ENCODE results near the gene ROR1.

Gene ROR1

DNA sequence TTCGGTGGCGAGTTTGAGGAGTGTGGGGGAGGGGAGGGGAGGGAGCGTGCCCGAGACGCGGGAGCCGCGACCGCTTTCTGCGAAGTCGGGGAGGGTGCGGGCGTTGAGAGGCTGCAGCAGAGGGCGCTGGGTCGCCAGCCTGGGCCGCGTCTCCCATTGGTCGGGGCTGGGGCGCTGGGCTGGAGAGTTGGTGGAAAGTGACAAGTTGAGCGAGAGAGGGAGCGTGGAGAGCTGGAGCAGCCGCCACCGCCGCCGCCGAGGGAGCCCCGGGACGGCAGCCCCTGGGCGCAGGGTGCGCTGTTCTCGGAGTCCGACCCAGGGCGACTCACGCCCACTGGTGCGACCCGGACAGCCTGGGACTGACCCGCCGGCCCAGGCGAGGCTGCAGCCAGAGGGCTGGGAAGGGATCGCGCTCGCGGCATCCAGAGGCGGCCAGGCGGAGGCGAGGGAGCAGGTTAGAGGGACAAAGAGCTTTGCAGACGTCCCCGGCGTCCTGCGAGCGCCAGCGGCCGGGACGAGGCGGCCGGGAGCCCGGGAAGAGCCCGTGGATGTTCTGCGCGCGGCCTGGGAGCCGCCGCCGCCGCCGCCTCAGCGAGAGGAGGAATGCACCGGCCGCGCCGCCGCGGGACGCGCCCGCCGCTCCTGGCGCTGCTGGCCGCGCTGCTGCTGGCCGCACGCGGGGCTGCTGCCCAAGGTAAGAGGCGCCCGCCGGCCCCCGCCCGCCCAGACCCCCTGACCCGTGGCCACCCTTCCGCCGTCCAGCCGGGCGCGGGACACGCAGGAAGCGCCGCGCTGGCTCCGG, at the start of gene ROR1:
Gene ROR1 (plus strand): TSS at position 203 of the 802 bp plus-strand sequence.
- no peak for DNase-seq (ENCODE audit: low read depth, low spot score)

DNA sequence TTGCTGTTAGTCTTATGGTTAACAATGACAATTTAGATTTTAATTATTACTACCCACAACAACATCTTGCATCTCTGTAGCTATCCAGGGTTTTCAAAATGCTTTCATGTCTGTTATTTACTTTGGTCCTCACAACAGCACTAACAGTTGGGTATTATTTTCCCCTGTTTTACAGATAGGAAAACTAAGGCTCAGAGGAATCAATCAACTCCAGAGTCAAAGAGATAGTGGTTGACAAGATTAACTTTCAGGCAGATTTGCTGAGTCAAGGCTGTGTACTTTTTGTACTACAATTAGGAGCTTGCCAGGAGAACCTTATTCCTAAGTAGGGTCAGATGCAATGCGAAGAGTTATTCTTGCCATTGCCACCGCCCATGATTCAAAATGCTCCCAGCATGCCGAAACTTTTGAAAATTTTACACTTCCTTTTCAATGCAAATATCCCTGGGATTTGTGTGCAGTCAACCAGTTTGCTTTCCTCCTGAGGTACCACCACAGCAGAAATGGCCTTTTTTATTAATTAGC, 49.4 kb upstream of the ROR1 start:
- no peak for DNase-seq (ENCODE audit: low read depth, low spot score)

DNA sequence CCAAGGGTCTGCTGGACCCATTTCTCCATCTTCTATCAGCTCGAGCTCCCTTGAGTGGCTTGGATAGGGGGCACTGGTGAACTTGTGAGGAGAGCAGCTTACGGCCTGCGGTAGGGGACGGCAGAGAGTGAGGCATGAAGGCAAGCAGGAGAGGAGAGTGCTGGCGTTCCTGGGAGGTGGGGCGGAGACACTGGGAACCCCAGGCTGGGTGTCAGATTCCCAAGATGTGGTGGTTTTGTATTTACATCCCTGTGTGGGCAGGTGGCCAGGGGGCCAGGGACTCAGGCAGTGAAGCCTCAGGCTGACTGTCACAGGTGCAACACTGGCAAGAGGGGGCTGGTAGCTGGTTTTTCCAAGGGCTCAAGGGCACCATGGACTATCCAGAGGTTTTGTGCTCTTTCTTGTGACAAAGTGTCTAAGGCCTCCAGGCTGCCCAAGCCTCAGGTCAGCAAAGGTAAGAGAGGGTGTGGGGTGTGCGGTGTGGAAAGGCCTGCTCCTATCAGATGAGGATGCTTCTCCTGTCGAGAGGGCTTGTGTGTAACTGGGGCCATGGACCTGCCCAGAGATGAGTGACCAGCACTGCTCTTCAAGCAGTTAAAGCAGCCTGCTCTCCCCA, 45.1 kb upstream of the ROR1 start:
- no peak for DNase-seq (ENCODE audit: low read depth, low spot score)

DNA sequence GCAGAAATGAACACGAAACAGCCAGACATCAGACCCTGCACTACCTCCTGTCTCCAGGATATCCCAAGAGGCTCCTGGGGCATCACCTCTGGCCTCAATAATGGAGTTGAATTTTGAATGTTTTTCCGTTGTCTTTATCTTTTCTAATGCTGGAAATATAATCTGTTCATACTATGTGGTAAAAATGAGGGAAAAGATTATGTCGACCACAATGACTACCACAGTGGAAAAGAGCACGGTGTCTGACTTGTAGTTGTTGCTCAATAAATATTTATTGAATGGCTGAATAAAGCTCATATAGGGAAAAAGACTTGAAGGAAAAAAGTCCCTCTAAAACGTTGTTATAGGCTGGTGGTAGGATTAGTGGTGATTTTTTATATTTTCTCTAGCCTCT, 44.6 kb upstream of the ROR1 start:
- no peak for DNase-seq (ENCODE audit: low read depth, low spot score)

DNA sequence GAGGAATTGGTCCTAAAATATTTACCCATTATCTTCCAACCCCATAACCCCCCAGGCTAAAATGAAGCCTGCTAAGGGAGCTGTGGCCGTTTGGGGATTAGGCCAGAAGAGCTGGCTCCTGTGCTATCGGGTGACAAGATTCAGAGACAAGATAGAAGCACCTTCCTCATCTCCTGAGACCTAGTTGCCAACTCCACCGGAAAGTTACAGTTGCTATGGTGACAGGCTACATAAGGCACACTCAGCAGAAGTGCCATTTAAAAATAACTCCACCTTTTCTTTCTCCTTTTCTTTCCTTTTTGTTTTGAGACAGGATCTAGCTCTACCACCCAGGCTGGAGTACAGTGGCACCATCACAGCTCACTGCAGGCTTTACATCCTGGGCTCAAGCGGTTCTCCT, 43.6 kb upstream of the ROR1 start:
- DNase-seq (ENCODE audit: low read depth, low spot score), result no peak

DNA sequence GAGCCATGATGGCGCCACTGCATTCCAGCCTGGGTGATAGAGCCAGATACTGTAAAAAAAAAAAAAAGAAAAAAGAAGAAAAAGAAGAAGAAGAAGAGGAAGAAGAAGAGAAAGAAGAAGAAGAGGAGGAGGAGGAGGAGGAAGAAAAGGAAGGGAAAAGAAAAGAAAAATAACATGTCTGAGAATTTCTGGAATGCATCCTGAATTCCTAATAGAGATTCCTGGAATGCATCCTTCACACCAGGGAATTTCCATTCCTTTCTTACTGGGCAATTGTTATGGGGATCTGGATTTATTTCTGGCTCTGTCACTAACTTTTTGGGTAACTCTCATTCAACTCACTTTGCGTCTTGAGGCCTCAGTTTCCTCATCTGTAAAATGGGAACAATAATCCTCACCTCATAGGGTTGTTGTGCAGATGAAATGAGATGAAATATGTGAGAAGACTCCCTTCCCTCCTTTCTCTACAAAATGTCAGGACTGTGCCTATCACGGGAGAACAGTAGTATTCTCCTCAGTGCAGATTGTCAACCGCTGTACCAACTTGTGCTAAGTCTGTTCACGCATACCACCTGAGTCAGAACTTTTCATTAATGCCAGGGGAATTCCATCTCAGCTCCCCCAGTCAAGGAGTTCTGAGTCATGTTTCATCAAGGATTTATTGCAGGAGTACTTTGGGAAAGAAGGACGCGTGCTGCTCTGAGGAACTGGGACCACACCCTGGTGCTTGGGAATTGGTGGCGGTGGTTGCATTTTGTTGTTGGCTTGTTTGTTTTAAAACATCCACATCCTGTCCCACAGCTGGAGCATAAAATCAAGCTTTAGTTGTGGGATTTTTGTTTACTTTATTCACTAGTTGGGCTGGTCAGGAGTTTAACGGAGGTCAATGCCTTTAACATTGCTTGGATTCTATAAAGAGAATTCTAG, 42.4 kb upstream of the ROR1 start:
- no peak for DNase-seq (ENCODE audit: low read depth, low spot score)

DNA sequence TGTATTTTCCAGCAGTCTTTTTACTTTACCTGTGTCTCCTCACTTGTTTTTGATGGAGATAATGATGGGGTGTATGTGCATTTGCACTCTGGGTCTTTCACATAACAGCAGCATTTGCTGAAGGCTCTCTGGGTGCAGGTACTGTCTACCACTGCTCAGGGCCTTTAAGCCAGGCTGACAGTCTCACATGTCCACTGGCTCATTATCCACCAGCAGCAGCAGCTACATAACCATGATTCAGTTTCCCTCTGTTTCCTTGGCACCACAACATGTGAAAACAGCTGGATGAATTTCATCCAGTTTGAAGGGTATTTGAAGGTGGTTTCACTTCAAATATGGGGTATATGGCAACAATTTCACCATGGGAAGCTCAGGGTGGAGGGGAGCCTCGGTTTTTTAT, 41.2 kb upstream of the ROR1 start:
- DNase-seq (ENCODE audit: low read depth, low spot score), result no peak

DNA sequence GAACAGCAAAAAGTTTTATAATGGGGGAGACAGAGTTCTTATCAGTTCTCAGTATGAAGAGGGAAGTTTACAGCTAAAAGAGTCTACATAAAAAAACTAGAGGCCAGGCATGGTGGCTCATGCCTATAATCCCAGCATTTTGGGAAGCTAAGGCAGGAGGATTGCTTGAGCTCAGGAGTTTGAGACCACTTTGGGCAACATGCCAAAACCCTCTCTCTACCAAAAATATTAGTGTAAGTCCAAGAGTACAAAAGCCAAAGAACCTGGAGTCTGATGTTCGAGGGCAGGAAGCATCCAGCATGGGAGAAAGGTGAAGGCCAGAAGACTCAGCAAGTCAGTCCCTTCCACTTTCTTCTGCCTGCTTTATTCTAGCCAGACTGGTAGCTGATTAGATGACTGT, 35.0 kb upstream of the ROR1 start:
- DNase-seq (ENCODE audit: low read depth, low spot score), result no peak

DNA sequence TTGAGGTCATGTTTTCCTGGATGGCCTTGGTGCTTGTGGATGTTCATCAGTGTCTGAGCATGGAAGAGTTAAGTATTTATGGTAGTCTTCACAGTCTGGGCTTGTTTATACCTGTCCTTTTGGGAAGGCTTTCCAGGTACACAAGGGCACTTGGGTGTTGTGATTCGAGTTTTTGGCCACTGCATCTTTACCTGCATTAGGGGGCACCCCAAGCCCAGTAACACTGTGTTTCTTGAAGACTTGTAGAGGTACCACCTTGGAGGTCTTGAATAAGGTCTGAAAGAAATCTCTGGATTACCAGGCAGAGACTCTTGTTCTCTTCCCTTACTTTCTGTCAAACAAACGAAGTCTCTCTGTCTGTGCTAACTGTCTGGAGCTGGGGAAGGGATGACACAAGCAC, 34.4 kb upstream of the ROR1 start:
- DNase-seq (ENCODE audit: low read depth, low spot score), result no peak

DNA sequence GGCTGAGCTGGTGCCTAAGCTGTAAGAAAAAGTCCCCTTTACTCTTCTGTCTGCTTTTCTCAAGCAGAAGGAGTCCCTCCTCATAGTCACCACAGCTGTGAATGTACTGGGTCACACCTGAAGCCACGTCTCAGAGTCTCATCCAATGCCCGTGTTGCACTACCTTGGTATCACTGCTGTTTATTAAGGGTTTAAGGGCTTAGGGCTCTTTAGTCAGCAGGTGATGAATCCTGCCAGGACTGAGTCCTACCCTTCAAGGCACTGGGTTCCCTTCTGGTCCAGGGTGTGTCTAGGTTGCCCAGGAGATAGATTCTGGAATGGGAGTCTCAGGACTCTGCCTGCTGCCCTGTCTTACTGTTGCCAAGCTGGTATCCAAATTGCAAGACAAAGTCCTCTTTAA, 33.4 kb upstream of the ROR1 start:
- DNase-seq (ENCODE audit: low read depth, low spot score), result no peak

DNA sequence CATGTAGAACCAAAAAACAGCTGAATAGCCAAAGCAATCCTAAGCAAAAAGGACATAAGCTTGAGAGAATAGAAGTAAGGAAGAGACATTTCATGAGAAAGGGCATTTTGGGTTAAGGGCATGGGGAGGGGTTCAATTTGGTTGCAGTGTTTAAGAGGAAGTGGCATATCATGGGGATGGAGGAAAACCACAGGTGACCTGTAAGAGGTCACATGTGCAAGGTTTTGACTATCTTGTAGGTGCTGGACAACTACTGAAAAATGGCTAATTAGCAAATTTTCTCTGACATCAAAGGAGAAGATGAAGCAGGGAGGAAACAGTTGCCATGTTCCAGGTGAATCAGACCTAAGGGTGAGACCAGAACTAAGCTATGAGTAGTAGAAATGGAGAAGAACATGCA, 31.3 kb upstream of the ROR1 start:
- DNase-seq (ENCODE audit: low read depth, low spot score), result no peak

DNA sequence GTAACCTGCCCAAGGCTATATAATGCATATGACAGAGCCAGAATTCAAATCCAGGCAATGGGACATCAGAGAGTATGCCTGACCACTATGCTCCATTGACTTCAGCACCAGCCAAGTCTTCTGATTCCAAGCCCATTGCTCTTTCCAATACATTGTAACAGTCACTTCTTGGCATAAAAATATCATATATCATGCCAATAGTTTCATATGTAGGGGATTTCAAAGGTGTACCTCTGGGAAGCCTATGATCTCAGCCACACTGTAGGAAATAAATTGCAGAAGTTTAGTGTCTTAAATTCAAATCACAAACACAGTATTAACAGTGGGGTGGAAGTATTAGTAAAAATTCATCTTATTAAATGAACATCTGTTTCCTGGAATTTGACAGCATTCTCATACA, 30.0 kb upstream of the ROR1 start:
- DNase-seq (ENCODE audit: low read depth, low spot score), result no peak

DNA sequence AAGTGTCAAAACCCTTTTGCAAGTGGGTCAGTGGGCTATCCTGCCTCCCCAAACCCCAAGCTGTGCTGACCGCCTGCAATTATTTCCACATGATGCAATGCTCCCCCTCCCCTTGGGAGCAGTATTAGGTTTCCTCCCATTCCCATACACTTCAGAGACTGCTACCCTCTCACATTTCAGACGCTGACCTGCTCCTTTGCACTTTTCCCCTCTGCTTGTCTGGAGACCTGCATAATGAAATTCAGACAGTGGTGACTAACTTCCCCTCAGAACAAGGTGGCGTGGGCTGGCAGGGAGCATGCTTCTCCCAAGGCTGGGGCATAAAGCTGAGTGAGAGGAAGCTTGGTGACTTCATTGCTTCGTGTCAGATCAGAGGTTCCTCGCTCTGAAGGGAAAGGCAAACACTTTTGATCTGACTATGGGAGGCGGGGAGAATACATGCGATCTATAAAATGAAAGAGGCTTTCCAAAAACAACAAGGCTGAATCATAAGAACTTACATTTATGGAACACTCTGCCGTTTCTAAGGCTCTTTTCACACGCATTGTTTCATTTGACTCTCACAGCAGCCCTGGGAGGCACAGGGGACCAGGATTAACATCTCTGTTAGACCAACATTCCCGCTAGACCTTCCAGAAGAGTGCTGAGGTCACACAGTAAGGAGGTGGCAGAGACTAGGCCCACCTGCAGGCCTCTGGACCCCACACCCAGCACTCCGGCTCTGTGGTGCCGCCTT, 27.5 kb upstream of the ROR1 start:
- no peak for DNase-seq (ENCODE audit: low read depth, low spot score)

DNA sequence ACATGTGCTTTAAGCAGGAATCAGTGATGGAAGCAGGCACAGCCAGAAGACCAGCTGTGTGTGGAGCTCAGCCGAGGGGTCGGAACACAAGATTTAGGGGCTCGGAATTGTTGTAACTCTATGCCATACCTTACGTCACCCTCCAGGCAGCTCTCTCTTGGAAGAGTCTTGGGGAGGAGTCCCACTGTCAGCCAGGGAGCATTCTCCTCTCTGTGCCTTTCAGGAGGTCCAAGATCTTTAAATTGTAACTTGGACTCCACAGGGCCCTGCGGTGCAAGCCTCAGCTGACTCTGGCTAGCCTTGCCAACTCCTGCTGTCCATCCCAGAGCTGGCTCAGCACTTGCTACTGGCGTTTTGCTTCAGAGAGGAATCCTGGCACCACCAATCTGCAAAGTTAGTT, 26.4 kb upstream of the ROR1 start:
- no peak for DNase-seq (ENCODE audit: low read depth, low spot score)

DNA sequence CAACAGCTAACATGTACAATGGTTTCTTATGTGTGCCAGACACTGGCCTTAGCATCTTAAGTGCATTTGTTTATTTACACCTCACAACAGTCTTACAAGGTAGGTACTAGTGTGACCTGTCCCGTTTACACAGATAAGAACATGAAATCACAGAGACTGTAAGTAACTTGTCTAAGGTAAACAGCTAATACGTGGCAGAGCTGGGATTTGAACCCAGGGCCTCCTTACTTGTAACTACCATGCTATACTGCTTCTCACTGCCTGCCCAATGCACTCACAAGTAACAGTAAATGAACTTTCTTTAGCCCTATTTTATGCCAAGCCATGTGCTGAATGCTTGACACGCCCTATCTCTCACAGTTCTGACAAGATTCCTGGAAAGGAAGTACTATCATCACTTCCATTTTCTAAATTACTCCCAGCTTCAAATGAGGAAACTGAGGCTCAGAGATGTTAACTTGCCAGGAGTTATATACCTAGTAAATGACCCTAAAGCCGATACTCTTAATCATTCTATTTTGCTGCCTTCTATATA, 25.7 kb upstream of the ROR1 start:
- no peak for DNase-seq (ENCODE audit: low read depth, low spot score)

DNA sequence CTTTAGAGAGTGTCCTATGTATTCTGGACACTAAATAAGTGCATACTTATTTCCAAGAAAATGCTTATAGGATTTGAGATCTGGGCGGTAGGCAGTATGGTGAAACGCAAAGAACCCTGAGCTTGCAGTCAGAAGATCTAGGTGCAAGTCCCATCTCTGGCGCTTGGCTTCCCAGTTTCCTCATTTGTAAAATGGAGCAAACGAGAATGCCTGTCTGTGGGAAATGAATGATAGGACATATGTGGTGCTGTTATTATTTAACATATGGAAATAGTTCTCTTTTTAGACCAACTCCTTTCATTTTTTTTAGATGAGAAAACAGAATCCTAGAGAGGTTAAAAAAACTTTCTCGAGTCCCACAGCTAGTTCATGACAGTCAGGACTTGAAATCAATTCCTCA, 25.2 kb upstream of the ROR1 start:
- DNase-seq (ENCODE audit: low read depth, low spot score), result no peak

DNA sequence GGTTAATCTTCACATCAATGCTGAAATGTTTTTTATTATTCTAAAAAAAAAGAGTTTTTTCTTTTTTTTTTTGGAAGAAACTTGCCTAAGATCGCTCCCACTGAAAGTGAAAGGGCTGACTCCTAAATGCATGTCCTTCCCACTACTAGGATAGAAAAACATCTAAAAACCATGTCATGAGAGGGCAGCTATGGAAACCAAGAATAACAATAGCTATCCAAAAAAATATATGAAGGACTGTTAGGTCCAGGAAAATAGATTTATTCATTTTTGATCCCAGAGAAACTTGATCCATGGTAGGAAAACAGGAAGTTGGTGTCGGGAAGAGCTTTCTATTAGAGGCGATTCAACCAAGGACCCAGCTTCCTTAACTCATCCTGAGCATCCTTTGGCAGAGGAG, 23.1 kb upstream of the ROR1 start:
- DNase-seq (ENCODE audit: low read depth, low spot score), result no peak

DNA sequence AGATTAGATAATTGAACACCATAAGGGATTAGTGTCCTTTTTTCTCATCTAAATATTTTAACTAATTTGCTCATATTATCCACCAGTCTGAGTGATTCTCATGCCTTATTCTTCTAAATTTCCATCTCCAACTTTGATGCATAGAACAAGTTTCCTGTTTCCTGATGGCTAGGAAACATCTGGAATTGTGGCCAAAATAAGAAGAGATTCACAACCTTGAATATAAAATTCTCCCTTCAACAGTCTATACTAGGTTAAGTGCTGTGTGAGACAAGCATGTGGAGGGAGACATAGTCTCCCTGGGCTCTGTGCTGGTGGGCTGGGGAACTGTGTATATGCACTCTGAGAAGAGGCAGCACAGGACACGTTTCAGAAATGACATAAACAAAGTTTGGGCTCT, 21.6 kb upstream of the ROR1 start:
- DNase-seq (ENCODE audit: low read depth, low spot score), result no peak

DNA sequence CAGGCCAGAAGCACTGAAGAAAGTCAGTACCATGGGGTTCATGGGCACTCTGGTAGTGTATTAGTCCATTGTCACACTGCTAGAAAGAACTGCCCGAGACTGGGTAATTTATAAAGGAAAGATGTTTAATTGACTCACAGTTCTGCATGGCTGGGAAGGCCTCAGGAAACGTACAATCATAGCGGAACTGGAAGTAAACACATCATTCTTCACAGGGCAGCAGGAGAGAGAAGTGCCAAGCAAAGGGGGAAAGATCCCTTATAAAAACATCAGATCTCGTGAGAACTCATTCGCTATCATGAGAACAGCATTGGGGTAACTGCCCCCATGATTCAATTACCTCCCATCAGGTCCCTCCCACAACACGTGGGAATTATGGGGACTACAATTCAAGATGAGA, 20.2 kb upstream of the ROR1 start:
- DNase-seq (ENCODE audit: low read depth, low spot score), result no peak

DNA sequence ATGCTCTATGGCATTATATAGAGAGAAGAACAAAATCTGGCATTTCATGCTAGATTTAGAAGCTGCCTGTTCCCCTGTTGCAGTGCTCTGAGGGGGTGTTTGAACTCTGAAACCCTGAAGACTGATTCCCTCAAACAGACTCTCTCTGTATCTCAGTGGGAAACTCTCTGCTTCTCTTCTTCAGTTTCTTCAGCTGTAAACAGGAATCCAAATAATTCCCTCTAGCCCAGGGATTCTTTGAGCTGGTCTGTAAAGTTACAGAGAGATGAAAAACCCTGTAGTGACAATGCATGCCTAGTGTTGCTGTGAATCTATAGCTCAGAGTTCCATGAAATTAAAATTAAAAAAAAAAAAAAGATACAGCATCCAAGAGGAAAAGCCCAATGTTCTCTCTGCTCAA, 17.0 kb upstream of the ROR1 start:
- DNase-seq (ENCODE audit: low read depth, low spot score), result no peak

DNA sequence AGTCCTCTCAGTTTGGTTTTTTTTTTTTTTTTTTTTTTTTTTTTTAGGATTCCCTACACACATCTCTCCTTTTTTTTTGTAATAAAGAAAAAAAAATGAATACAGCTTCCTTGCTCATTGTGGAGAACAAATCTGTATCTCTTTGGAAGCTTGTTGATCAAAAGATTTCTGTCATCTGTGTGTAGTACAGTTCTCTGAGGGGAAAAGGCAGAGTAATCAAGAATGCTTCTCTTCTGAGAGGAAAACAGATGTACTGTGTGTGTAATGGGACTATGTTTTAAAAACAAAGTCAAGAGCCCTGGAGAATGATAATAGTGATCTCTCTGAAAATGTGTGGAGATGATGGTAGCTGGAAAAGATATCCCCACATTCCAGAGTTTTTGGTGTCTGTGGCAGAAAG, 16.5 kb upstream of the ROR1 start:
- no peak for DNase-seq (ENCODE audit: low read depth, low spot score)

Measured in activated CD4-positive, CD25-positive, alpha-beta regulatory T cell treated with anti-CD3 and anti-CD28 coated beads, Interleukin-2, amount 50 U/mL, for 16 hours (primary cell).